ENCODE measurements around the gene ANKRD44. TPM values are rescaled to one million over a fixed set of nuclear protein-coding genes. Genes with fewer than 3 reads are reported as not detected.

ANKRD44 gene
- total and polyA plus RNA-seq, 2 of the 8 experiments (the other 6 are each of a cell fraction or from before 2014, with no cell fraction given) = 1.2 to 1.3 TPM

- no peak for TF ChIP-seq CHD1 (IDR thresholded peaks at IDR 0.05; ENCODE audit: low read depth, low read length)
These were observed 101.7 kb downstream of the ANKRD44 start (continued) for GRCh38 chr2:197208841-197209240.

All from H1 (cell line).